Mesenchymal stem cell (in vitro differentiated cells and primary cell): ENCODE data around the gene SIRT7.
A peak's percentile ranks its signal among the peaks of the same experiment; 100 is the strongest.

Source experiments
- DNase-seq: peaks from one replicate; pipeline ENCODE4 v3.0.0-alpha.2; 2013
- H2AFZ ChIP-seq: one replicate; pipeline ENCODE4 v1.6.1; 2013; ENCODE audit warnings: low read depth, mild to moderate bottlenecking, control low read depth, inconsistent platforms, low read length, moderate library complexity
- H2AK5ac ChIP-seq: 2 replicates; pipeline ENCODE4 v1.6.1; 2013; ENCODE audit warnings: low read length, moderate library complexity, mild to moderate bottlenecking, inconsistent platforms; ENCODE audit not compliant: severe bottlenecking
- H2BK120ac ChIP-seq: one replicate; pipeline ENCODE4 v1.6.1; 2013; ENCODE audit warnings: low read depth, mild to moderate bottlenecking, inconsistent platforms, low read length, moderate library complexity
- H2BK12ac ChIP-seq, 2 experiments: one replicate each; pipeline ENCODE4 v1.6.1; 2013; ENCODE audit warnings: inconsistent platforms in 2 of 2, low read length in 2 of 2, mild to moderate bottlenecking in 2 of 2, moderate library complexity in 2 of 2, control low read depth in 1 of 2
- H2BK15ac ChIP-seq: one replicate; pipeline ENCODE4 v1.6.1; 2013; ENCODE audit warnings: mild to moderate bottlenecking, low read depth, inconsistent platforms; ENCODE audit not compliant: poor library complexity, severe bottlenecking
- H2BK5ac ChIP-seq: 2 replicates; pipeline ENCODE4 v1.6.1; 2013; ENCODE audit warnings: low read depth, mild to moderate bottlenecking, low read length, control low read depth, inconsistent platforms; ENCODE audit not compliant: poor library complexity, severe bottlenecking
- H3K14ac ChIP-seq, 2 experiments: one replicate each; pipeline ENCODE4 v1.6.1; 2013; ENCODE audit warnings: inconsistent platforms in 2 of 2, low read length in 2 of 2, control low read depth in 1 of 2, mild to moderate bottlenecking in 1 of 2, moderate library complexity in 1 of 2
- H3K18ac ChIP-seq, 2 experiments: one replicate each; pipeline ENCODE4 v1.6.1; 2013; ENCODE audit warnings: inconsistent platforms in 2 of 2, low read length in 2 of 2, control low read depth in 1 of 2, low read depth in 1 of 2, mild to moderate bottlenecking in 1 of 2
- H3K23ac ChIP-seq, 2 experiments: one replicate each; pipeline ENCODE4 v1.6.1; 2013; ENCODE audit warnings: inconsistent platforms in 2 of 2, low read length in 2 of 2, mild to moderate bottlenecking in 2 of 2, moderate library complexity in 2 of 2, control low read depth in 1 of 2
- H3K27ac ChIP-seq: 2 replicates; pipeline ENCODE4 v1.5.1; 2013; ENCODE audit warnings: mild to moderate bottlenecking, moderate library complexity, low read length, control low read depth, inconsistent platforms; ENCODE audit not compliant: poor library complexity, severe bottlenecking
- H3K27me3 ChIP-seq, 2 experiments: 2 replicates each; pipeline versions ENCODE4 v1.6.1 to v1.7.0; 2013; ENCODE audit warnings: low read length in 2 of 2, mild to moderate bottlenecking in 2 of 2, moderate library complexity in 2 of 2, control low read depth in 1 of 2, inconsistent platforms in 1 of 2; ENCODE audit not compliant: control insufficient read depth in 1 of 2, insufficient read depth in 1 of 2
- H3K36me3 ChIP-seq, 2 experiments: 2 replicates each; pipeline versions ENCODE4 v1.6.1 to v1.7.0; 2013; ENCODE audit warnings: low read length in 2 of 2, control low read depth in 1 of 2, inconsistent platforms in 1 of 2, low read depth in 1 of 2, mild to moderate bottlenecking in 1 of 2; ENCODE audit not compliant: insufficient read depth in 2 of 2, control insufficient read depth in 1 of 2
- H3K4ac ChIP-seq, 2 experiments: one replicate each; pipeline ENCODE4 v1.6.1; 2013; ENCODE audit warnings: inconsistent platforms in 2 of 2, low read length in 2 of 2, mild to moderate bottlenecking in 2 of 2, moderate library complexity in 2 of 2, control low read depth in 1 of 2, low read depth in 1 of 2
- H3K4me1 ChIP-seq: 2 replicates; pipeline ENCODE4 v1.6.1; 2013; ENCODE audit warnings: low read depth, low read length, control low read depth; ENCODE audit not compliant: control insufficient read depth, insufficient read depth
- H3K4me2 ChIP-seq: 2 replicates; pipeline ENCODE4 v1.6.1; 2013; ENCODE audit warnings: low read length, mild to moderate bottlenecking, inconsistent platforms; ENCODE audit not compliant: poor library complexity, severe bottlenecking
- H3K4me3 ChIP-seq, 2 experiments: 2 replicates each; pipeline versions ENCODE4 v1.5.1 to v1.7.0; 2013; ENCODE audit warnings: low read length in 2 of 2, mild to moderate bottlenecking in 2 of 2, control low read depth in 1 of 2, low read depth in 1 of 2; ENCODE audit not compliant: insufficient read depth in 1 of 2
- H3K79me1 ChIP-seq: replicated peaks from 2 replicates; pipeline ENCODE4 v1.6.1; 2013; ENCODE audit warnings: mild to moderate bottlenecking, control low read depth, low read length, inconsistent platforms; ENCODE audit not compliant: poor library complexity, severe bottlenecking
- H3K9ac ChIP-seq: 2 replicates; pipeline ENCODE4 v1.7.0; 2013; ENCODE audit warnings: mild to moderate bottlenecking, low read length, moderate library complexity
- H3K9me3 ChIP-seq: 2 replicates; pipeline ENCODE4 v1.7.0; 2013; ENCODE audit warnings: mild to moderate bottlenecking, low read length; ENCODE audit not compliant: control insufficient read depth
- H4K8ac ChIP-seq: one replicate; pipeline ENCODE4 v1.6.1; 2013; ENCODE audit warnings: inconsistent platforms, mild to moderate bottlenecking, low read length, moderate library complexity
- H4K91ac ChIP-seq: one replicate; pipeline ENCODE4 v1.6.1; 2013; ENCODE audit warnings: mild to moderate bottlenecking, low read length, inconsistent platforms
- WGBS: methylation state at CpG from one replicate; pipeline ENCODE4 v1.1.7; 2013; ENCODE audit warnings: mixed read lengths; 5-methylcytosine and 5-hydroxymethylcytosine counted together

Gene SIRT7

DNA sequence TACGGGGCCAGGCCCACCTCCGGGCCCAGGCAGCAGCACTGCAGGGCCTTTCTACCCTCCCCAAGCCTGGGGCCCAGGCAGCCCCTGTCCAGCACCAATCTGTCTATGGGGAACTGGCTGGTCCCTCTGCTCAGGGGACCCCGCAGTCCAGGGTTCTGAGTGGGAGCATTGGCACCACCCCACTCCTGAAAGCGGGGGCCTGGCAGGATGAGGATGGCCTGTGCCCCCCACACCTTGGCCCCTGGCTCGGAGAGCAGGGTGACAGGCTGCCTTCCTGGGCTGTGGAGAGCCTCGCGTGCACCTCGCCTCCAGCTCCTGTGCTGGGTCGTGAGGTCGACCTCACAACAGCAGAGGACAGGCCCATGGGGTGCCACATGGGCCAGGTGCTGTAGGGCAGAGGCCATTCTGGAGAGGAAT, 14.6 kb downstream of the SIRT7 start:
- Histone ChIP-seq H2AK5ac (no peak overlapping the region), H4K8ac (no peak overlapping the region)
- 98% methylated on average over 10 of the region's 10 CpGs for WGBS

DNA sequence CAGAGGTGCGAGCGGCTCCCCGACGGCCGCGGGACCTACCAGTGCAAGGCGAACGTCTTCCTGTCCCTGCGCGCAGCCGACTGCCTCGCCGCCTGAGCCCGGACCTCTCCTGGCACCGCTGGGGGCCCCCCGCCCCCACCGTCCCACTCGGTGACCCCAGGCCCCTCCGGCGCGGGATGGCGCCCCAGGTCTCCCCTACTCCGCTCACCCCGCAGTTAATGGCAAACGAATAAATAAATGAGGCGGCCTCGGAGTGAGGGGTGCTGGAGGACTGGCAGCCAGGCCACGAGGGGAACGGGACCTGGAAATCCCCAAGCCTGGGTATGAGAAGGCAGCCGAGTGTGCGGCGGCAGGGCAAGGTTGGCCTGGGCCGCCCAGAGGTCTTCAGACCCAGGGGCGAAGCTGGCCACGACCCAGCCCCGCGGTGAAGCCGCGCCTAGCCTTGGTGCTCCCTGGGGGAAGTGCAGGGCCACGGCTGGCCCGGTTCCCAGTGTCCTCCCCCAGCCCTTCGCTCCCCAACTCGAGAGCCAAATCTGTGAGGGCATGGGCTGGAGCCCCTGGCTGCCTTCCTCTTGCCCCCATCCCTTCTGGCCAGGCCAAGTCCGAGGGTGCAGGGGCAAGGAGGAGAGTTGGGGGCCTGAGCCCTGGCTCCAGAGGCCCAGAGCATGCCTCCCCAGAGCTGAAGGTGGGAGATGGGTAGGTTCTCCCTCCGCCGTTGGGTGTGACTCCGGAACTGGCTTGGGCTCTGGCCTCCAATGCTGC, 15.1 kb downstream of the SIRT7 start:
- H3K36me3 ChIP-seq: peaks cover 50 to 79% of the 10 kb centered on the region in 2 experiments
- H2AFZ ChIP-seq: peak overlapping the region; percentile 34
- peaks cover 0 to 8% of the 10 kb centered on the region in 2 experiments for H3K27me3 ChIP-seq
- H3K14ac ChIP-seq: peak overlapping the region in 1 of 2 experiments; percentile 36
- H3K4ac ChIP-seq: peak overlapping the region in 1 of 2 experiments; percentile 64
- H2BK5ac ChIP-seq: no peak overlapping the region
- no peak overlapping the region for H2BK120ac ChIP-seq
- no peak for DNase-seq
- H2BK15ac ChIP-seq: peak overlapping the region; percentile 23
- peaks cover 17% of the 10 kb centered on the region for H3K79me1 ChIP-seq
- 46% methylated on average over 45 of the region's 47 CpGs for WGBS
- H3K18ac ChIP-seq: peak overlapping the region; percentile 47 to 65
- no peak overlapping the region for H2AK5ac ChIP-seq
- peak overlapping the region; percentile 74 for H4K8ac ChIP-seq
- H3K4me3 ChIP-seq: peak overlapping the region in 1 of 2 experiments; percentile 55
- H3K4me1 ChIP-seq: peaks cover 38% of the 10 kb centered on the region
- H4K91ac ChIP-seq: peak overlapping the region; percentile 22
- H3K27ac ChIP-seq: no peak overlapping the region
- no peak overlapping the region for H3K9ac ChIP-seq
- no peak overlapping the region for H2BK12ac ChIP-seq
- peak overlapping the region in 1 of 2 experiments; percentile 85 for H3K23ac ChIP-seq
- H3K4me2 ChIP-seq: peak overlapping the region; percentile 70
- no peaks in the 10 kb centered on the region for H3K9me3 ChIP-seq

More for the DNA sequence above, 14.6 kb downstream of the SIRT7 start:
- peaks cover 34% of the 10 kb centered on the region for H3K4me1 ChIP-seq
- no peak overlapping the region for H2BK12ac ChIP-seq
- no peak overlapping the region for H3K4me3 ChIP-seq
- H3K27me3 ChIP-seq: peaks cover 0 to 8% of the 10 kb centered on the region in 2 experiments
- no peaks in the 10 kb centered on the region for H3K9me3 ChIP-seq
- no peak overlapping the region for H2BK5ac ChIP-seq
- H3K18ac ChIP-seq: no peak overlapping the region
- H3K14ac ChIP-seq: no peak overlapping the region
- H3K36me3 ChIP-seq: peaks cover 45 to 84% of the 10 kb centered on the region in 2 experiments
- no peak overlapping the region for H4K91ac ChIP-seq
- no peak overlapping the region for H2BK120ac ChIP-seq
- peaks cover 19% of the 10 kb centered on the region for H3K79me1 ChIP-seq
- no peak for DNase-seq
- no peak overlapping the region for H2BK15ac ChIP-seq
- H3K4me2 ChIP-seq: no peak overlapping the region
- H3K23ac ChIP-seq: no peak overlapping the region
- H3K27ac ChIP-seq: no peak overlapping the region
- H3K9ac ChIP-seq: no peak overlapping the region
- no peak overlapping the region for H2AFZ ChIP-seq
- no peak overlapping the region for H3K4ac ChIP-seq

DNA sequence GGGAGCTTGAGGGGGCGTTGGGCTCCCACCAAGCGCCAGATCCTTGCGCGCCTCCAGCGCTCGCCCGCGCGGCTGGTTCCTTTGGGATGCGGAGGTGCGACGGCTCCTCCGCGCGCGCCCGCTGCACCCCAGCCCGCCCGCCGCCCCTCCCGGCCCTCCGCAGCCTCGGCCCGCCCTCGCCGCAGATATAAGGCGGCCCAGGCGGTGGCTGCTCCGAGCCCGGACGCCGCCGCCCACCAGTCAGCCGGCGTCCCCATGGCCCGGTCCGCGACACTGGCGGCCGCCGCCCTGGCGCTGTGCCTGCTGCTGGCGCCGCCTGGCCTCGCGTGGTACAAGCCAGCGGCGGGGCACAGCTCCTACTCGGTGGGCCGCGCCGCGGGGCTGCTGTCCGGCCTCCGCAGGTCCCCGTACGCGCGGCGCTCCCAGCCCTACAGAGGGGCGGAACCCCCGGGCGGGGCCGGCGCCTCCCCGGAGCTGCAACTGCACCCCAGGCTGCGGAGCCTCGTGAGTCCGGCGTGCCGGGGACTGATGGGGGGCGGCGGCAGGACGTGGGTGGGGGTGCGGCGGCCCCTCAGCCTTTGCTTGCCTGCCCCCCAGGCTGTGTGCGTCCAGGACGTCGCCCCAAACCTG, 15.8 kb downstream of the SIRT7 start, which contains the start of gene NPB:
Gene NPB (plus strand): TSS at position 216 of the 630 bp plus-strand sequence. CDS start 40 bp downstream, at position 256.
- Histone ChIP-seq H3K18ac (peak within 1 kb of the TSS; percentile 48 to 67), H3K23ac (peak within 1 kb of the TSS in 1 of 2 experiments; percentile 85), H2BK15ac (no peak within 1 kb of the TSS), H4K8ac (peak within 1 kb of the TSS; percentile 74), H2BK5ac (no peak within 1 kb of the TSS), H3K27ac (no peak within 1 kb of the TSS), H3K9ac (no peak within 1 kb of the TSS), H4K91ac (peak within 1 kb of the TSS; percentile 30), H3K27me3 (peaks cover 0 to 8% of the 10 kb centered on the region in 2 experiments), H2AFZ (peak within 1 kb of the TSS; percentile 34), H3K4me1 (peaks cover 42% of the 10 kb centered on the region), H3K14ac (peak within 1 kb of the TSS in 1 of 2 experiments; percentile 62), H2BK12ac (no peak within 1 kb of the TSS), H3K79me1 (peaks cover 17% of the 10 kb centered on the region), H3K4me3 (peak within 1 kb of the TSS; percentile 40 to 58), H3K9me3 (no peaks in the 10 kb centered on the region), H3K4ac (peak within 1 kb of the TSS in 1 of 2 experiments; percentile 64), H3K4me2 (peak within 1 kb of the TSS; percentile 70), H2AK5ac (no peak within 1 kb of the TSS), H3K36me3 (peaks cover 50 to 72% of the 10 kb centered on the region in 2 experiments), H2BK120ac (no peak within 1 kb of the TSS)
- peak; percentile 12 for DNase-seq
- WGBS: 6% methylated on average over 56 of the region's 79 CpGs
